BJ (cell line): ENCODE results near the gene NABP1. TPM values are rescaled to one million over a fixed set of nuclear protein-coding genes. Genes with fewer than 3 reads are reported as not detected.
A peak's percentile ranks its signal among the peaks of the same experiment; 100 is the strongest.

Experiments used
- CTCF ChIA-PET: fragments of 350-600 bp; formaldehyde crosslinking; extraction: SDS; loops from one replicate; lab custom pipeline; 2021; ENCODE audit warnings: antibody characterized with exemption, inconsistent platforms; lab: Yijun Ruan, JAX
- POLR2A ChIA-PET: fragments of 300-600 bp; sonication (Branson Sonifier 250); formaldehyde crosslinking; extraction: SDS; loops from one replicate; lab custom pipeline; 2021; ENCODE audit warnings: antibody characterized with exemption; lab: Charles Lee
- DNase-seq: peaks from one replicate; pipeline ENCODE4 v3.0.0-alpha.2; 2011; ENCODE audit warnings: low read depth
- H3K27me3 ChIP-seq: 2 replicates; pipeline ENCODE4 v1.6.0; 2011; ENCODE audit warnings: low read length; ENCODE audit not compliant: control insufficient read depth, insufficient read depth
- H3K36me3 ChIP-seq: 2 replicates; pipeline ENCODE4 v1.5.1; 2011; ENCODE audit warnings: low read length; ENCODE audit not compliant: control insufficient read depth, insufficient read depth
- H3K4me3 ChIP-seq: 2 replicates; pipeline ENCODE4 v1.5.1; 2011; ENCODE audit warnings: low read depth, mild to moderate bottlenecking, control low read depth, low read length
- polyA plus RNA-seq: library from polyadenylated mRNA; depleted of rRNA; stranded (reverse); fragments of >200 nt; gene quantifications from 2 replicates; pipeline ENCODE4 v1.2.3, GENCODE V29; 2011
- TF ChIP-seq, protein P1 (sequence below): IDR thresholded peaks from 2 replicates; pipeline ENCODE4 v1.5.1; 2011; ENCODE audit warnings: low read depth, mild to moderate bottlenecking, control low read depth, inconsistent platforms, low read length, moderate library complexity; ENCODE audit not compliant: insufficient read depth

Gene NABP1
- polyA plus RNA-seq, 1 experiment, result 63.8 TPM

GRCh38 chr2:191686729-191687128 lies 8.8 kb downstream of the NABP1 start:
- Histone ChIP-seq H3K4me3 (no peak overlapping the region), H3K36me3 (peaks cover 13% of the 10 kb centered on the region), H3K27me3 (no peaks in the 10 kb centered on the region)
- CTCF ChIA-PET, result interaction anchor here (0.6 to 1.6 kb wide), 2 partner anchors 13 to 32 kb away, joined by 3 read pairs; no protein-coding TSS in a partner anchor
- TF ChIP-seq, protein P1, sequence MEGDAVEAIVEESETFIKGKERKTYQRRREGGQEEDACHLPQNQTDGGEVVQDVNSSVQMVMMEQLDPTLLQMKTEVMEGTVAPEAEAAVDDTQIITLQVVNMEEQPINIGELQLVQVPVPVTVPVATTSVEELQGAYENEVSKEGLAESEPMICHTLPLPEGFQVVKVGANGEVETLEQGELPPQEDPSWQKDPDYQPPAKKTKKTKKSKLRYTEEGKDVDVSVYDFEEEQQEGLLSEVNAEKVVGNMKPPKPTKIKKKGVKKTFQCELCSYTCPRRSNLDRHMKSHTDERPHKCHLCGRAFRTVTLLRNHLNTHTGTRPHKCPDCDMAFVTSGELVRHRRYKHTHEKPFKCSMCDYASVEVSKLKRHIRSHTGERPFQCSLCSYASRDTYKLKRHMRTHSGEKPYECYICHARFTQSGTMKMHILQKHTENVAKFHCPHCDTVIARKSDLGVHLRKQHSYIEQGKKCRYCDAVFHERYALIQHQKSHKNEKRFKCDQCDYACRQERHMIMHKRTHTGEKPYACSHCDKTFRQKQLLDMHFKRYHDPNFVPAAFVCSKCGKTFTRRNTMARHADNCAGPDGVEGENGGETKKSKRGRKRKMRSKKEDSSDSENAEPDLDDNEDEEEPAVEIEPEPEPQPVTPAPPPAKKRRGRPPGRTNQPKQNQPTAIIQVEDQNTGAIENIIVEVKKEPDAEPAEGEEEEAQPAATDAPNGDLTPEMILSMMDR, result no peak
- DNase-seq, result no peak
- POLR2A ChIA-PET, result interaction anchor here (0.6 to 1.2 kb wide), 2 partner anchors 9 to 10 kb away, joined by 6 read pairs; partner anchors contain the start of gene NABP1

- ChIA-PET CTCF (interaction anchor here (1.2 kb wide), 1 partner anchor 121 kb away, joined by 5 read pairs; no protein-coding TSS in a partner anchor), POLR2A (interaction anchor here (0.6 to 2.5 kb wide), 2 partner anchors 10 to 106 kb away, joined by 4 to 17 read pairs; partner anchors contain the start of gene NABP1)
Observed at GRCh38 chr2:191687867-191688266, 9.9 kb downstream of the NABP1 start.

GRCh38 chr2:191688934-191689695 lies 11.2 kb downstream of the NABP1 start:
- no peak overlapping the region for H3K4me3 ChIP-seq
- ChIA-PET CTCF (interaction anchor here (0.9 to 1.3 kb wide), 6 partner anchors 8 to 129 kb away, joined by 3 to 8 read pairs (median 5); no protein-coding TSS in a partner anchor), POLR2A (interaction anchor here (1.0 to 2.5 kb wide), 3 partner anchors 8 to 12 kb away, joined by 4 to 17 read pairs (median 4); partner anchors contain the start of gene NABP1)
- H3K27me3 ChIP-seq, result no peaks in the 10 kb centered on the region
- peaks cover 9% of the 10 kb centered on the region for H3K36me3 ChIP-seq
- DNase-seq, result peak; percentile 86
- TF ChIP-seq, protein P1, result no peak

More at GRCh38 chr2:191687867-191688266, 9.9 kb downstream of the NABP1 start:
- DNase-seq, result no peak
- H3K4me3 ChIP-seq, result no peak overlapping the region
- TF ChIP-seq, protein P1, result no peak
- no peaks in the 10 kb centered on the region for H3K27me3 ChIP-seq
- peaks cover 11% of the 10 kb centered on the region for H3K36me3 ChIP-seq

DNA sequence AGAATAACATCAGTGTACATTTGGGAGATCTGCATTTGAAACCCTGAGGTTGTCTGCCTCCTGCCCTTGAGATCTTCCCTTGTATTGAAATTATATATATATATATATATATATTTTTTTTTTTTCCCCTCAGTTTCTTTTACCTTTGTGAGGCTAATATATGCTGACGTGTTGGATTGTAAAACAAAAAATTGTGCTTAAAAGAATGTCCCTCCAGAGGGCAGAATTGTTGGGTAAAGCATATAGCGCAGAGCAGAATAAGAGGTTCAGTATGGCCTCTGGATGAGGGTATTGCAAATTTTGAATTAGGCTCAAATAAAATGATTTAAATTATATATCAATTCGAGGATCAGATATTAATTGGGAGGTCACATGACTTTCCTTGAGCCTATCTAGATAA lies 12.4 kb downstream of the NABP1 start:
- POLR2A ChIA-PET, result no interaction called here
- CTCF ChIA-PET, result interaction anchor here (1.3 kb wide), 1 partner anchor 116 kb away, joined by 5 read pairs; no protein-coding TSS in a partner anchor
- TF ChIP-seq, protein P1, result no peak
- Histone ChIP-seq H3K36me3 (peaks cover 7% of the 10 kb centered on the region), H3K4me3 (no peak overlapping the region), H3K27me3 (no peaks in the 10 kb centered on the region)
- no peak for DNase-seq
